ENCODE results near the gene TRIM47. TPM values are rescaled to one million over a fixed set of nuclear protein-coding genes. Genes with fewer than 3 reads are reported as not detected.

Gene TRIM47
- total RNA-seq, 1 experiment from 2014 or later: 86.7 TPM

- peaks cover 24 to 40% of the 10 kb centered on the region in 2 experiments for H3K36me3 ChIP-seq (ENCODE audit: control insufficient read depth in 1 of 2, insufficient read depth in 2 of 2, low read length in 2 of 2)
- ChIA-PET CTCF (no interaction called here), POLR2A (no interaction called here), RAD21 (ENCODE audit: low non-redundant PET in 1 of 2, low total read pairs in 2 of 2, uncharacterized antibody in 2 of 2, unreplicated experiment in 2 of 2) (no interaction called here)
- no peak overlapping the region for H3K4me2 ChIP-seq (ENCODE audit: low read length)
- H3K4me1 ChIP-seq (ENCODE audit: control insufficient read depth in 1 of 2, insufficient read depth in 2 of 2, low read length in 2 of 2): peaks cover 21 to 30% of the 10 kb centered on the region in 2 experiments
- H3K27ac ChIP-seq (ENCODE audit: low read depth, low read length): no peak overlapping the region
- H3K9me2 ChIP-seq (ENCODE audit: insufficient read depth): no peaks in the 10 kb centered on the region
- no peak overlapping the region for H3K4me3 ChIP-seq (replicated peaks in 1 of 2; ENCODE audit: low read depth in 1 of 2, low read length in 2 of 2)
- no peak for ATAC-seq
- H4K20me1 ChIP-seq (ENCODE audit: insufficient read depth): no peaks in the 10 kb centered on the region
- intact Hi-C loops (cut with micrococcal nuclease): loop anchor here (10.0 kb wide), 1 partner anchor 205 kb away; the partner anchor contains the start of gene EXOC7
- H2AFZ ChIP-seq (ENCODE audit: low read depth, low read length, poor library complexity, severe bottlenecking): no peak overlapping the region
- peaks cover 43% of the 10 kb centered on the region for H3K79me2 ChIP-seq (ENCODE audit: insufficient read depth, low read length)
- no peak for TF ChIP-seq EZH2phosphoT487 (IDR thresholded peaks at IDR 0.05; ENCODE audit: borderline replicate concordance)
- no peak for TF ChIP-seq TCF7L2 (IDR thresholded peaks at IDR 0.05; ENCODE audit: borderline replicate concordance, extremely low read depth, insufficient read depth, insufficient read length)
- no peak for TF ChIP-seq YY1 (IDR thresholded peaks at IDR 0.05; ENCODE audit: extremely low read depth, insufficient replicate concordance, low read depth, low read length)
- TF ChIP-seq REST (IDR thresholded peaks at IDR 0.05; ENCODE audit: low read depth): no peak
- no peak for TF ChIP-seq POLR2A (IDR thresholded peaks at IDR 0.05; ENCODE audit: borderline replicate concordance, extremely low read depth, insufficient read depth, insufficient read length)
- TF ChIP-seq SRF (IDR thresholded peaks at IDR 0.05; ENCODE audit: low read depth): no peak
- TF ChIP-seq ZFX (IDR thresholded peaks at IDR 0.05): no peak
- TF ChIP-seq EGR1 (IDR thresholded peaks at IDR 0.05; ENCODE audit: low read depth): no peak
- TF ChIP-seq SP1 (IDR thresholded peaks at IDR 0.05; ENCODE audit: low read depth): no peak
- no peak for TF ChIP-seq MAX (IDR thresholded peaks at IDR 0.05)
- BruUV-seq (replicated peaks): no TSS peak
- H3K9me3 ChIP-seq (ENCODE audit: control insufficient read depth in 1 of 2, insufficient read depth in 1 of 2, low read depth in 1 of 2, low read length in 2 of 2): no peaks in the 10 kb centered on the region
- H3K9ac ChIP-seq (ENCODE audit: low read length): no peak overlapping the region
- DNase-seq (ENCODE audit: low read depth, low spot score): no peak
- H3K27me3 ChIP-seq (ENCODE audit: insufficient read depth, low read length): no peaks in the 10 kb centered on the region
These were observed 21.5 kb upstream of the TRIM47 start for GRCh38 chr17:75899767-75900468.

All from HCT116 (cell line).